K562 (cell line): ENCODE data around the gene FAAH. TPM values are rescaled to one million over a fixed set of nuclear protein-coding genes. Genes with fewer than 3 reads are reported as not detected.
A peak's percentile ranks its signal among the peaks of the same experiment; 100 is the strongest.

Source experiments
- BACH1 ChIP-seq: fragments of 200-800 bp; sonication (Bioruptor generic); IDR thresholded peaks from 2 replicates; pipeline ENCODE4 v1.6.1; 2016; ENCODE audit warnings: missing genetic modification characterization, missing compliant biosample characterization
- BCOR ChIP-seq: fragments of 450-650 bp; IDR thresholded peaks from 2 replicates; pipeline ENCODE4 v1.6.1; 2016
- CEBPB ChIP-seq: fragments of 450-650 bp; IDR thresholded peaks from 2 replicates; pipeline ENCODE4 v1.6.1; 2016; ENCODE audit warnings: missing genetic modification characterization, missing compliant biosample characterization
- DPF2 ChIP-seq: fragments of 450-650 bp; IDR thresholded peaks from 2 replicates; pipeline ENCODE4 v1.6.1; 2016
- EZH2 ChIP-seq: IDR thresholded peaks from 2 replicates; pipeline ENCODE4 v1.6.1; 2012; ENCODE audit warnings: low read depth, mild to moderate bottlenecking, inconsistent platforms, low read length, borderline replicate concordance
- FOXK1 ChIP-seq: sonication (generic); formaldehyde crosslinking; IDR thresholded peaks from 2 replicates; pipeline ENCODE4 v1.8.0; 2022; ENCODE audit warnings: missing genetic modification reagents, mild to moderate bottlenecking, borderline replicate concordance
- NR4A1 ChIP-seq, 2 experiments: fragments of 250-450 bp in 1 of 2; fragments of 450-650 bp in 1 of 2; sonication (Bioruptor Pico) in 1 of 2; IDR thresholded peaks; 2 replicates each; pipeline versions ENCODE4 v1.4.0 to v1.6.1; 2016 to 2020; ENCODE audit warnings: mild to moderate bottlenecking in 2 of 2, missing compliant biosample characterization in 1 of 2, missing genetic modification characterization in 1 of 2, moderate library complexity in 1 of 2
- ZNF512 ChIP-seq: IDR thresholded peaks from 2 replicates; pipeline ENCODE4 v1.6.1; 2016; ENCODE audit warnings: missing genetic modification characterization, missing compliant biosample characterization
- ZNF717 ChIP-seq: fragments of 250-450 bp; sonication (Bioruptor Pico); IDR thresholded peaks from 2 replicates; pipeline ENCODE4 v1.5.0; 2021
- polyA plus RNA-seq, 8 experiments: library from polyadenylated mRNA; depleted of rRNA in 4 of 8; stranded (reverse) in 5 of 8; unstranded in 3 of 8; fragments of >200 nt; fragmentation: Nextera tagmentation in 2 of 8; fragmentation: Illumina TruSeq in 1 of 8; extraction: Ambion mirVana in 2 of 8; extraction: Trizol in 1 of 8; gene quantifications; 2 replicates each; pipeline versions ENCODE4 v1.2.1 to v1.2.3, GENCODE V29; 2011 to 2014; ENCODE audit warnings: inconsistent platforms in 1 of 8, missing spikeins in 1 of 8
- total RNA-seq, 7 experiments: library from RNA; depleted of rRNA in 6 of 7; stranded (reverse); fragments of >200 nt in 6 of 7; fragmentation: Illumina TruSeq in 2 of 7; extraction: Trizol in 2 of 7; gene quantifications; 2 replicates each; pipeline versions ENCODE4 v1.2.1 to v1.2.3, GENCODE V29; 2011 to 2021; ENCODE audit warnings: low replicate concordance in 1 of 7
- TF ChIP-seq, protein P1 (sequence below): fragments of 250-450 bp; sonication (Bioruptor Pico); IDR thresholded peaks from 2 replicates; pipeline ENCODE4 v1.9.0; 2021; ENCODE audit warnings: mild to moderate bottlenecking, inconsistent platforms

FAAH gene
- total and polyA plus RNA-seq, 9 of the 15 experiments (the other 6 are each of a cell fraction or from before 2014, with no cell fraction given): 0.06 to 1.1 (median 0.32) TPM

GRCh38 chr1:46380508-46380907 lies 13.6 kb upstream of the FAAH start (continued):
- TF ChIP-seq EZH2: no peak
- no peak for TF ChIP-seq FOXK1 (CRISPR knock-in tag)
- TF ChIP-seq DPF2: no peak
- no peak for TF ChIP-seq ZNF717 (CRISPR knock-in tag)
- TF ChIP-seq BCOR: 0 out of 2 replicates have a peak, but pooled peaks have one; percentile 40
- no peak for TF ChIP-seq BACH1 (tag)
- TF ChIP-seq, protein P1, sequence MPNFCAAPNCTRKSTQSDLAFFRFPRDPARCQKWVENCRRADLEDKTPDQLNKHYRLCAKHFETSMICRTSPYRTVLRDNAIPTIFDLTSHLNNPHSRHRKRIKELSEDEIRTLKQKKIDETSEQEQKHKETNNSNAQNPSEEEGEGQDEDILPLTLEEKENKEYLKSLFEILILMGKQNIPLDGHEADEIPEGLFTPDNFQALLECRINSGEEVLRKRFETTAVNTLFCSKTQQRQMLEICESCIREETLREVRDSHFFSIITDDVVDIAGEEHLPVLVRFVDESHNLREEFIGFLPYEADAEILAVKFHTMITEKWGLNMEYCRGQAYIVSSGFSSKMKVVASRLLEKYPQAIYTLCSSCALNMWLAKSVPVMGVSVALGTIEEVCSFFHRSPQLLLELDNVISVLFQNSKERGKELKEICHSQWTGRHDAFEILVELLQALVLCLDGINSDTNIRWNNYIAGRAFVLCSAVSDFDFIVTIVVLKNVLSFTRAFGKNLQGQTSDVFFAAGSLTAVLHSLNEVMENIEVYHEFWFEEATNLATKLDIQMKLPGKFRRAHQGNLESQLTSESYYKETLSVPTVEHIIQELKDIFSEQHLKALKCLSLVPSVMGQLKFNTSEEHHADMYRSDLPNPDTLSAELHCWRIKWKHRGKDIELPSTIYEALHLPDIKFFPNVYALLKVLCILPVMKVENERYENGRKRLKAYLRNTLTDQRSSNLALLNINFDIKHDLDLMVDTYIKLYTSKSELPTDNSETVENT (CRISPR knock-in tag): no peak
- no peak for TF ChIP-seq ZNF512 (tag)
- TF ChIP-seq CEBPB: no peak
- no peak for TF ChIP-seq NR4A1 (CRISPR knock-in tag; IDR thresholded peaks at IDR 0.05)
- TF ChIP-seq NR4A1 (tag; IDR thresholded peaks at IDR 0.05): no peak
